ENCODE data around the gene DNAI1.

DNA sequence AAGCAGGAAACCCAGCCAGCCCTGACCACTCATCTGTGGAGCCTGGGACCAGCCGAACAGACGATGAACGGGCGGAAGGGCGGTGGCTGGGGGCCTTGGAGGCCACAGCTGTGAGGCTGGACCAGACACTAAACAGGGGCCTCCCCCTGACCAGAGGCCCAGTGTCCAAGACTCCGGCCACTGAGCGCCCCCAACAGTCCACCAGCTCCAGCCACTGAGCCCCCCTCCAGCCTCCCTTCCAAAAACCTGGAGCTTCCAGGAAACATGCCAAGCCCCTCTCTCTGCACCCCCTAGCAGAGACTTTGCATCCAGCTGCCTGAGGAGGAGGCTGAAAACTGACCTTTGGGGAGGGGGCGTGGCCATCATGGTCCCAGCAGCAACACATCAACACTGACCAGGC lies 107.7 kb downstream of the DNAI1 start:
- TF ChIP-seq EZH2 (IDR thresholded peaks at IDR 0.05; ENCODE audit: borderline replicate concordance, low read length): no peak
- TF ChIP-seq, protein P1, sequence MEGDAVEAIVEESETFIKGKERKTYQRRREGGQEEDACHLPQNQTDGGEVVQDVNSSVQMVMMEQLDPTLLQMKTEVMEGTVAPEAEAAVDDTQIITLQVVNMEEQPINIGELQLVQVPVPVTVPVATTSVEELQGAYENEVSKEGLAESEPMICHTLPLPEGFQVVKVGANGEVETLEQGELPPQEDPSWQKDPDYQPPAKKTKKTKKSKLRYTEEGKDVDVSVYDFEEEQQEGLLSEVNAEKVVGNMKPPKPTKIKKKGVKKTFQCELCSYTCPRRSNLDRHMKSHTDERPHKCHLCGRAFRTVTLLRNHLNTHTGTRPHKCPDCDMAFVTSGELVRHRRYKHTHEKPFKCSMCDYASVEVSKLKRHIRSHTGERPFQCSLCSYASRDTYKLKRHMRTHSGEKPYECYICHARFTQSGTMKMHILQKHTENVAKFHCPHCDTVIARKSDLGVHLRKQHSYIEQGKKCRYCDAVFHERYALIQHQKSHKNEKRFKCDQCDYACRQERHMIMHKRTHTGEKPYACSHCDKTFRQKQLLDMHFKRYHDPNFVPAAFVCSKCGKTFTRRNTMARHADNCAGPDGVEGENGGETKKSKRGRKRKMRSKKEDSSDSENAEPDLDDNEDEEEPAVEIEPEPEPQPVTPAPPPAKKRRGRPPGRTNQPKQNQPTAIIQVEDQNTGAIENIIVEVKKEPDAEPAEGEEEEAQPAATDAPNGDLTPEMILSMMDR (conservative IDR thresholded peaks at IDR 0.05 in 1 of 2, IDR thresholded peaks at IDR 0.05 in 1 of 2; ENCODE audit: extremely low read depth in 1 of 2, insufficient read depth in 1 of 2, low read depth in 1 of 2, low read length in 2 of 2): no peak
